RWPE1 (cell line): ENCODE data around the gene EIF6.

Source experiments
- CTCF ChIA-PET: fragments of 350-600 bp; sonication (Branson Sonifier 250); formaldehyde crosslinking; extraction: SDS; loops from one replicate; lab custom pipeline; 2021; lab: Yijun Ruan, JAX
- POLR2A ChIA-PET: fragments of 400-600 bp; formaldehyde crosslinking; extraction: SDS; loops from one replicate; lab custom pipeline; 2020; ENCODE audit warnings: antibody characterized with exemption; ENCODE audit not compliant: low non-redundant PET; lab: Yijun Ruan, JAX
- DNase-seq: peaks from one replicate; pipeline ENCODE4 v3.0.0; 2012; ENCODE audit warnings: low spot score
- H3K27ac ChIP-seq: fragments of 450-650 bp; 2 replicates; pipeline ENCODE4 v1.5.1; 2017
- CTCF ChIP-seq: fragments of 450-650 bp; conservative IDR thresholded peaks from 2 replicates; pipeline ENCODE4 v1.5.1; 2017; ENCODE audit warnings: low read depth, mild to moderate bottlenecking

EIF6 gene

GRCh38 chr20:35293303-35294292 lies 9.0 kb upstream of the EIF6 start:
- ChIA-PET CTCF (interaction anchor here (2.3 kb wide), 1 partner anchor 10 kb away, joined by 12 read pairs; no protein-coding TSS in a partner anchor), POLR2A (interaction anchor here (1.1 kb wide), 1 partner anchor 9 kb away, joined by 4 read pairs; the partner anchor contains the start of gene EIF6)
- H3K27ac ChIP-seq, result no peak overlapping the region
- TF ChIP-seq CTCF, result no peak
- no peak for DNase-seq

GRCh38 chr20:35292504-35293285 lies 8.1 kb upstream of the EIF6 start:
- DNase-seq, result no peak
- no peak overlapping the region for H3K27ac ChIP-seq
- ChIA-PET POLR2A (interaction anchor here (1.1 kb wide), 1 partner anchor 9 kb away, joined by 4 read pairs; the partner anchor contains the start of gene EIF6), CTCF (interaction anchor here (1.5 kb wide), 1 partner anchor 10 kb away, joined by 3 read pairs; no protein-coding TSS in a partner anchor)
- no peak for TF ChIP-seq CTCF

DNA sequence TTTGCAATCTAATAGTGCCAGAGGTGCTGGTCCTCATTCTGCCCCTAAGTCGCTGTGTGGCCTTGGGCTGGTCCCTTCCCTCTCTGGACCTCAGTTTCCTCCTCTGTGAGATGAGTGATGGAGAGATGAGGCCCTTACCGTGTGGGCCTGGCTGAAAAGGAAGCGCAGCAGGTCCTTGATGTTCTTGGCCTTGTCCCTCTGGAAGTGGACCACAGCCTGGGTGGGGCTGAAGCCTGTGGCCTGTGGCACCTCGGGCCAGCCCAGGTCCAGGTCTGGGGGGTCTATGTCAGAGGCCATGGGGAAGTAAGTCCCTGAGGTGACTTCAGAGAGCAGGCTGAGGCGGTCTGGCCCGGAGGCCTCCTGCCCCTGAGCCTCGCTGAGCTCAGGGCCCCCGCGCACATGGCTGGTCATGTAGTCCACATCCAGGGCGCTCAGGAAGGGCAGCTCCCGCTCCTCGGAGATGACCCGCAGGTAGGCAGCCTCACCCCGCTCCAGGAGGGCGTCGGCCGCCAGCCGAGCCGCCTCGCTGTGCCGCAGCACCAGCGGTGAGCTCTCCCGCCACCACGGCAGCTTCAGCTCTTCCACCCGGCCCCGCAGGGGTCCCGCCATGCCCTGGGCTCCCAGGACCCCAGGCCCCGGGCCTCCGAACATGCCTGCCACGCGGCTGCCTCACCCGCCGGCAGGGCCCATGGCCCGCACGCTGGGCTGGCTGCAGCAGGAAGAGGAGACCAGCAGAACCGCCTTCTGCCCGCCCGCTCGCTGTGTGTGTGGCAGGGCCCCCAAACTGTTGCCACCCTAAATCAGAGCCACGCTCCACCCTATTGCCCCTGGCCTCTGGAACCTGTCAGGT lies 7.3 kb upstream of the EIF6 start, which contains the start of gene FAM83C:
Gene FAM83C (minus strand): TSS at position 772 of the 850 bp plus-strand sequence. CDS start 121 bp downstream, at position 651.
- H3K27ac ChIP-seq, result no peak within 1 kb of the TSS
- DNase-seq, result no peak
- no peak for TF ChIP-seq CTCF
- ChIA-PET POLR2A (interaction anchor here (0.9 kb wide), 1 partner anchor 163 kb away, joined by 3 read pairs; no protein-coding TSS in a partner anchor), CTCF (interaction anchor here (1.5 kb wide), 1 partner anchor 11 kb away, joined by 3 read pairs; no protein-coding TSS in a partner anchor)

DNA sequence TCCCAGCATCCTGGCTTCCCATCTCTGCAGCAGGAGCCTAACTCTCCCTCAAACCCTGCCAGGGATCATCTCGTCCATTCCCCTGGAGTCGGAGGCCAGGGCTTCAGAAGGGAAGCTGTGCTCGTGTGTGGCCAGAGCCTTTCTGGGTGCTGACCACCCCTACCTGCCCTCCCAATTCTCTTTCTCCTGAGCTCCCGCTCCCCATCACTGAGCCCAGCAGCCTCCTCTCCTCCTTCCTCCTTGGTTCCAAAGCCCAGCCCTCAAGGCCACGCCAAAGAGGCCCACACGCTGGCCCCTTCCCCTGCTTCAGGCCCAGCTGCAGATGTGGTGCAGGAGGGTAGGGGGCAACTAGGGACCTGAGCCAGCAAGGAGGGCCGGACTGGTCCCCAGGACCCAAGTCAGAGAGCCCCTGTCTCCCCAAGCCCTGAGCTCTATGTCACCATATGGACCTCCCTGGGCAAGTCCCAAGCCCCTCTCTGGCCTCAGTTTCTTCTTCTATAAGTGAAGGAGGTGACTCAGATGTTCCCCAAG lies 6.4 kb upstream of the EIF6 start:
- POLR2A ChIA-PET, result interaction anchor here (0.9 kb wide), 1 partner anchor 164 kb away, joined by 3 read pairs; no protein-coding TSS in a partner anchor
- no peak for DNase-seq
- H3K27ac ChIP-seq, result no peak overlapping the region
- CTCF ChIA-PET, result interaction anchor here (0.6 to 1.5 kb wide), 2 partner anchors 12 to 18 kb away, joined by 3 to 6 read pairs; no protein-coding TSS in a partner anchor
- TF ChIP-seq CTCF, result no peak

- DNase-seq, result no peak
- ChIA-PET POLR2A (no interaction called here), CTCF (interaction anchor here (0.6 to 1.4 kb wide), 4 partner anchors 13 to 157 kb away, joined by 3 to 9 read pairs (median 6); no protein-coding TSS in a partner anchor)
- no peak for TF ChIP-seq CTCF
- H3K27ac ChIP-seq, result no peak overlapping the region
Measured at GRCh38 chr20:35290186-35290886, 5.8 kb upstream of the EIF6 start.
